T-cell (primary cell): ENCODE data around the gene UMOD. TPM values are rescaled to one million over a fixed set of nuclear protein-coding genes. Genes with fewer than 3 reads are reported as not detected.

Experiments
- ATAC-seq, 4 experiments: fragments of 200-7000 bp in 3 of 4; fragments of 150-1000 bp in 1 of 4; cut with Tn5 transposase; replicated peaks in 1 of 4; 1 replicate in 3 of 4; 2 replicates in 1 of 4; pipeline ENCODE4 v1.10.0; 2021; ENCODE audit warnings: moderate library complexity in 3 of 4, mild to moderate bottlenecking in 2 of 4, moderate number of reproducible peaks in 1 of 4
- CTCF ChIA-PET, 2 donors: fragments of 300-600 bp; sonication (Branson Sonifier 250); formaldehyde crosslinking; loops; one replicate each; lab custom pipeline; 2022; ENCODE audit warnings: antibody characterized with exemption in 2 of 2; lab: Charles Lee
- POLR2A ChIA-PET, 2 donors: fragments of 300-600 bp; sonication (Branson Sonifier 250); formaldehyde crosslinking; loops; one replicate each; lab custom pipeline; 2022; ENCODE audit warnings: antibody characterized with exemption in 2 of 2; lab: Charles Lee
- DNase-seq, 35 experiments: peaks; one replicate each; pipeline versions ENCODE4 v3.0.0 to v3.0.0-alpha.2; 2013 to 2023
- H3K27ac ChIP-seq: one replicate; pipeline ENCODE4 v1.5.1; 2013; ENCODE audit warnings: low read length
- H3K27me3 ChIP-seq, 2 experiments: replicated peaks in 1 of 2; 1 replicate in 1 of 2; 2 replicates in 1 of 2; pipeline versions ENCODE4 v1.6.1 to v1.7.0; 2013; ENCODE audit warnings: low read length in 1 of 2, mixed read lengths in 1 of 2; ENCODE audit not compliant: control insufficient read depth in 2 of 2, insufficient read depth in 2 of 2; ENCODE audit errors: extremely low read depth in 1 of 2
- H3K36me3 ChIP-seq, 2 donors: 1 replicate in 1 of 2; 2 replicates in 1 of 2; pipeline versions ENCODE4 v1.6.1 to v1.7.0; 2013; ENCODE audit warnings: low read length in 1 of 2; ENCODE audit not compliant: control insufficient read depth in 2 of 2, insufficient read depth in 1 of 2; ENCODE audit errors: extremely low read depth in 1 of 2
- H3K4me1 ChIP-seq, 2 experiments: 1 replicate in 1 of 2; 2 replicates in 1 of 2; pipeline versions ENCODE4 v1.6.1 to v1.7.0; 2013; ENCODE audit warnings: low read length in 2 of 2, mixed read lengths in 1 of 2; ENCODE audit not compliant: insufficient read depth in 2 of 2, control insufficient read depth in 1 of 2; ENCODE audit errors: extremely low read depth in 1 of 2
- H3K4me3 ChIP-seq, 2 donors: 1 replicate in 1 of 2; 2 replicates in 1 of 2; pipeline versions ENCODE4 v1.5.1 to v1.7.0; 2013; ENCODE audit warnings: mild to moderate bottlenecking in 2 of 2, low read length in 1 of 2, moderate library complexity in 1 of 2; ENCODE audit not compliant: control insufficient read depth in 1 of 2; ENCODE audit errors: extremely low read depth in 1 of 2
- H3K9me3 ChIP-seq: 2 replicates; pipeline ENCODE4 v1.7.0; 2013
- H3K27ac Mint-ChIP-seq, 2 donors: one replicate each; pipeline ENCODE4 v1.8.0; 2020 to 2021; ENCODE audit warnings: mild to moderate bottlenecking in 2 of 2, mixed read lengths in 2 of 2
- H3K27me3 Mint-ChIP-seq, 2 donors: one replicate each; pipeline ENCODE4 v1.8.0; 2021 to 2022; ENCODE audit warnings: mixed read lengths in 2 of 2
- H3K36me3 Mint-ChIP-seq: one replicate; pipeline ENCODE4 v1.8.0; 2021; ENCODE audit warnings: mixed read lengths
- H3K4me1 Mint-ChIP-seq, 3 donors: one replicate each; pipeline ENCODE4 v1.8.0; 2020 to 2022; ENCODE audit warnings: mixed read lengths in 3 of 3, mild to moderate bottlenecking in 1 of 3
- H3K4me3 Mint-ChIP-seq, 3 donors: one replicate each; pipeline ENCODE4 v1.8.0; 2020 to 2022; ENCODE audit warnings: mild to moderate bottlenecking in 3 of 3, mixed read lengths in 3 of 3, moderate library complexity in 3 of 3
- H3K9me3 Mint-ChIP-seq, 3 donors: one replicate each; pipeline ENCODE4 v1.8.0; 2020 to 2022; ENCODE audit warnings: mixed read lengths in 3 of 3
- WGBS: methylation state at CpG from one replicate; pipeline ENCODE4 v1.1.5; 2013; ENCODE audit warnings: missing lambda C conversion rate; ENCODE audit not compliant: insufficient coverage; 5-methylcytosine and 5-hydroxymethylcytosine counted together
- total RNA-seq, 35 experiments: library from RNA in 6 of 35; stranded (reverse) in 6 of 35; fragments of 120-200 nt in 1 of 35; gene quantifications; one replicate each; pipeline versions ENCODE4 v1.2.1 to v1.2.4 and lab custom pipeline; 2013 to 2026

The UMOD gene
- total RNA-seq, 5 donors from 2014 or later (not counting 1 experiment from before 2014, with no cell fraction given): not detected

DNA sequence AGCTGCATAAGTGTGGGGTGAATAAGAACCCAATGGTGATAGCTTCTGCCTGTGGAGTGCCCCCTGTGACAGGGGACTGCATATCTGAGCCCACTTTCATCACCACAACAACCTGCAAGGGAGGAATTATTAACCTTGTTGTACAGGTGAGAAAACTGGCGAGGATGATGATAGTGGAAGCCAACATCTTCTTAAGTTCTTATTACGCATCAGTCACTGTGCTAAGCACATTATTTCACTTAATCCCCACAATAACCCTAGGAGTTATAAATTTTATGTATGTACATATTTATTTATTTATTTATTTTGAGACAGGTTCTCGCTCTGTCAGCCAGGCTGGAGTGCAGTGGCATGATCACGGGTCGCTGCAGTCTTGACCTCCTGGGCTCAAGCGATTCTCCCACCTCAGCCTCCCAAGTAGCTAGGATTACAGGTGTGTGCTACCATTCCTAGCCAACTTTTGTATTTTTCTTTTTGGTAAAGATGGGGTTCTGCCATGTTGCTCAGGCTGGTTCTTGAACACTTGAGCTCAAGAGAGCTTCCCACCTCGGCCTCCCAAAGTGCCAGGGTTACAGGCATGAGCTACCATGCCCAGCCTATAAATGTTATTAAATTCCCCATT, 44.4 kb upstream of the UMOD start:
- H3K27ac ChIP-seq: no peak overlapping the region
- H3K9me3 ChIP-seq: no peaks in the 10 kb centered on the region
- no peak for DNase-seq
- H3K4me3 ChIP-seq: no peak overlapping the region
- no peak for ATAC-seq
- ChIA-PET POLR2A (no interaction called here), CTCF (interaction anchor here in 1 of 2 donors (1.0 kb wide), 1 partner anchor 11 kb away, joined by 8 read pairs; no protein-coding TSS in a partner anchor)
- H3K27ac Mint-ChIP-seq: no peak overlapping the region
- 88% methylated on average over 1 of the region's 7 CpGs for WGBS
- H3K36me3 Mint-ChIP-seq: no peaks in the 10 kb centered on the region
- H3K9me3 Mint-ChIP-seq: no peaks in the 10 kb centered on the region
- no peaks in the 10 kb centered on the region for H3K4me1 Mint-ChIP-seq
- no peaks in the 10 kb centered on the region for H3K4me1 ChIP-seq
- H3K4me3 Mint-ChIP-seq: no peak overlapping the region
- no peaks in the 10 kb centered on the region for H3K36me3 ChIP-seq
- H3K27me3 Mint-ChIP-seq: no peaks in the 10 kb centered on the region
- no peaks in the 10 kb centered on the region for H3K27me3 ChIP-seq

DNA sequence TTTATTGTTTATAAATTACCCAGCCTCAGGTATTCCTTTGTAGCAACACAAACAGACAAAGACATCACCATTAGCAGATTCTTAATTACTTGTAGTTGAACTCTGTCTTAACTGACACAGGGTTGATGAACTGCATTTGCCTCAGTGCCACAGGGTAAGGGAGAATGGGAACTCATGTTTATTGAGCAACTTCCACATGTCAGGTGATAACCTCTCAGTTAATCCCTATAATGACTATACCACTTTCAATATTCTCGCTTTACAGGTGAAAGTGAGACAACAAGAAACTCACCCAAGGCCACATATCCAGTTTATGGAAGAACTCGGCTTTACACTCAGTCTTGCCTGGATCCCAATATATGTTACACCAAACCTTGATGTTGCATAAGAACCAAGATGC, 43.4 kb upstream of the UMOD start:
- no peaks in the 10 kb centered on the region for H3K4me1 ChIP-seq
- H3K4me3 ChIP-seq: no peak overlapping the region
- Mint-ChIP-seq H3K9me3 (no peaks in the 10 kb centered on the region), H3K4me3 (no peak overlapping the region), H3K4me1 (no peaks in the 10 kb centered on the region), H3K36me3 (no peaks in the 10 kb centered on the region), H3K27me3 (no peaks in the 10 kb centered on the region), H3K27ac (no peak overlapping the region)
- H3K9me3 ChIP-seq: no peaks in the 10 kb centered on the region
- H3K36me3 ChIP-seq: no peaks in the 10 kb centered on the region
- no peak for ATAC-seq
- ChIA-PET CTCF (no interaction called here), POLR2A (no interaction called here)
- H3K27me3 ChIP-seq: no peaks in the 10 kb centered on the region
- DNase-seq: no peak
- H3K27ac ChIP-seq: no peak overlapping the region
- WGBS: no CpG with 5 or more reads among the region's 2 CpGs

DNA sequence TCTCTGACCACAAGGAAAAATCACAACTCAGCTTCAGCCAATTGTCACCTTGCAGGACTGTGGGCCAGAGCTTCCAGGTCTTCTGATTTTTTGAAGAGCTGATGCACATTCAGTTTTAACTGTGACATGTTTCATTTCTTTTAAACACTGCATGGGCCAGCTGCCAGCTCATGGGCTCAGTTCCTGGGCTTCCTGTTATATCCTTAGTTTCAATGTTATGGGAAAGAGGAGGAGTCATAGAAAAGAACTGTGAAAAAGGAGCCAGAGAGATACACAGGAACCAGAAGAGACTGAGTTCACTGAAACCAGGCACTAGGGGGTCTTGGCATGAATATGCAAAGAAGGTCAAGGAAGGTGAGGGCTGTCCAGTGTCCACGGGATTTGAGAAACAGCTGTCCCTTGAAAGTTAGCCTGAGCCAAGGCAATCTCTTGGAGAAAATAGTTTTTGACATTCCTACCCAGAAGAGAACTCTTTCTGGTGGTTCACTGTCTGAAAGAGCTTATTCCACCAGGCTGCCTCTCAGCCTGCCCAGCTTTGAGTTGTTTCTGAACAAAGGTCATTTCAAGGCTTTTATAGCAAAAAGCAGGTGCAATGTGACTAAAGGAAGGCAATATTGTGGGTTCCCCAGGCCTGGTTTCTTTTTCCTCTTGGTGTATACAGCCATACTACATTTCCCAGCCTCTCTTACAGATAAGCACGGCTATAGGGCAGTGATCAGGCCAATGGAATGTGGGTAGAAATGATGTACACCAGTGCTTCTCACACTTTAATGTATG, 41.5 kb upstream of the UMOD start:
- H3K9me3 ChIP-seq: no peaks in the 10 kb centered on the region
- H3K4me1 ChIP-seq: no peaks in the 10 kb centered on the region
- no peak for DNase-seq
- no peak overlapping the region for H3K4me3 ChIP-seq
- POLR2A ChIA-PET: no interaction called here
- H3K27me3 ChIP-seq: no peaks in the 10 kb centered on the region
- H3K4me3 Mint-ChIP-seq: no peak overlapping the region
- no peak overlapping the region for H3K27ac ChIP-seq
- CTCF ChIA-PET: interaction anchor here in 1 of 2 donors (1.2 kb wide), 1 partner anchor 8 kb away, joined by 5 read pairs; no protein-coding TSS in a partner anchor
- ATAC-seq: no peak
- no peaks in the 10 kb centered on the region for H3K36me3 Mint-ChIP-seq
- no peaks in the 10 kb centered on the region for H3K36me3 ChIP-seq
- H3K27me3 Mint-ChIP-seq: no peaks in the 10 kb centered on the region
- no peaks in the 10 kb centered on the region for H3K4me1 Mint-ChIP-seq
- no peaks in the 10 kb centered on the region for H3K9me3 Mint-ChIP-seq
- H3K27ac Mint-ChIP-seq: no peak overlapping the region
- WGBS: no CpG with 5 or more reads among the region's 2 CpGs

DNA sequence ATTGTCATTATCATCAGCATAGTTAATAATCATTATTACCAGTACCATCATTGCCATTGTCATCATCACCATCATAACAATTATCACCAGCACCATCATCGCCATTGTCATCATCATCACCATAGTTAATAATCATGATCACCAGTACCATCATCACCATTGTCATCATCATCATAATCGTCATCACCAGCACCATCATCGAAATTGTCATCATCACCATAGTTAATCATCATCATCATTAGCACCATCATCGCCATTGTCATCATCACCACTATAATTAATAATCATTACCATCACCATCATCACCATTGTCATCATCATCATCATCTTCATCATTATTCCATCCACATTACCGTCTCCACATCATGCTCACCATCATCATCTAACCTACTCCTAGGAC, 38.5 kb upstream of the UMOD start:
- H3K4me1 ChIP-seq: no peaks in the 10 kb centered on the region
- no peaks in the 10 kb centered on the region for H3K9me3 ChIP-seq
- H3K4me3 ChIP-seq: no peak overlapping the region
- DNase-seq (no peak), ATAC-seq (no peak)
- Mint-ChIP-seq H3K9me3 (no peaks in the 10 kb centered on the region), H3K27ac (no peak overlapping the region), H3K27me3 (peaks cover 14 to 15% of the 10 kb centered on the region in 2 donors), H3K36me3 (no peaks in the 10 kb centered on the region), H3K4me3 (no peak overlapping the region), H3K4me1 (no peaks in the 10 kb centered on the region)
- WGBS: 85% methylated on average over 5 of the region's 5 CpGs
- peaks cover 0 to 8% of the 10 kb centered on the region in 2 experiments for H3K27me3 ChIP-seq
- ChIA-PET POLR2A (no interaction called here), CTCF (no interaction called here)
- H3K27ac ChIP-seq: no peak overlapping the region
- no peaks in the 10 kb centered on the region for H3K36me3 ChIP-seq

DNA sequence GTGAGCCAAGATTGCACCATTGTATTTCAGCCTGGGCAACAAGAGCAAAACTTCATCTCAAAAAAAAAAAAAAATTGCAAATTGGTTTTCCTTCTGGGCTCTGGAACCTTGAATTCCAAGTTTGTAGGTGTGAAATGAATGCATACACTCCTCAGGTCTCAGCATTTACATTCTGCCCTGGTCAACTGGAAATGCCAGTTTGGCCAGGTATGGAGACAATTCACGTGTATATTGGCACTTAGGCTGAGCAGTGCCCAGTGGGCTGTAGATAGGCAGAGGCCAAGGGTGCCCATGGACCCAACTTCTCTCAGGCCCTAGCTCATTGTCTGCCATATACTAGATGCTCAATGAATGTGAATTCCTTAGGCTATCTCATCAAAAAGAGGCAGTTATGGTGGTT, 36.3 kb upstream of the UMOD start:
- WGBS: no CpG with 5 or more reads among the region's 1 CpG
- CTCF ChIA-PET: no interaction called here
- ATAC-seq: no peak

DNA sequence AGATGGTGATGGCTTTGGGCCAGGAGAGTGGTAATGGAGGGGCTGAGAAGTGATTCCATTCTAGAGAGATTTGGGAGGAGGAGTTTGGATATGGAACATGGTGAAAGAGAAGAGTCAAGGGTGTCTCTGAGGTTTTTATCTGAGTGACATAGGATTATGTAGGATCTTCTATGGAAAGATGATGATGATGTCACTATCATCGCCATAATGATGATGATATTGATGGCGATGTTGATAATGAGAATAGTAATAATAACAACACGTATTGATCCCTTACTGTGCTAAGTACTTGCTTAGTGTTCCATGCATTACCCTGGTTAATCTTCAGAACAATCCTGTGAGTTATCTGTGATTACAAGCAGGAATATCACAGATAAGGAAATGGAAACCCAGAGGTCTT, 35.5 kb upstream of the UMOD start:
- Histone ChIP-seq H3K9me3 (no peaks in the 10 kb centered on the region), H3K4me1 (no peaks in the 10 kb centered on the region), H3K27ac (no peak overlapping the region), H3K27me3 (peaks cover 0 to 13% of the 10 kb centered on the region in 2 experiments), H3K4me3 (no peak overlapping the region), H3K36me3 (no peaks in the 10 kb centered on the region)
- peaks cover 0 to 7% (median 2%) of the 10 kb centered on the region in 3 donors for H3K4me1 Mint-ChIP-seq
- 88% methylated on average over 3 of the region's 3 CpGs for WGBS
- no peak overlapping the region for H3K27ac Mint-ChIP-seq
- DNase-seq (no peak), ATAC-seq (no peak)
- H3K36me3 Mint-ChIP-seq: no peaks in the 10 kb centered on the region
- peaks cover 15 to 18% of the 10 kb centered on the region in 2 donors for H3K27me3 Mint-ChIP-seq
- no peak overlapping the region for H3K4me3 Mint-ChIP-seq
- no peaks in the 10 kb centered on the region for H3K9me3 Mint-ChIP-seq
- CTCF ChIA-PET: no interaction called here
- POLR2A ChIA-PET: no interaction called here

More for the DNA sequence above, 36.3 kb upstream of the UMOD start:
- POLR2A ChIA-PET: no interaction called here
- H3K4me3 ChIP-seq: no peak overlapping the region
- Mint-ChIP-seq H3K4me1 (no peaks in the 10 kb centered on the region), H3K9me3 (no peaks in the 10 kb centered on the region), H3K27ac (no peak overlapping the region), H3K27me3 (peaks cover 15% of the 10 kb centered on the region in 2 donors), H3K4me3 (no peak overlapping the region), H3K36me3 (no peaks in the 10 kb centered on the region)
- no peaks in the 10 kb centered on the region for H3K4me1 ChIP-seq
- no peaks in the 10 kb centered on the region for H3K36me3 ChIP-seq
- H3K27me3 ChIP-seq: peaks cover 0 to 13% of the 10 kb centered on the region in 2 experiments
- no peaks in the 10 kb centered on the region for H3K9me3 ChIP-seq
- no peak for DNase-seq
- H3K27ac ChIP-seq: no peak overlapping the region
